Fibroblast of pulmonary artery (primary cell): ENCODE results near the gene TXLNG.

Experiments used
- DNase-seq: peaks from one replicate; pipeline ENCODE4 v3.0.0-alpha.2; 2010; ENCODE audit warnings: low read depth
- H3K4me3 ChIP-seq: replicated peaks from 2 replicates; pipeline ENCODE4 v1.5.1; 2011; ENCODE audit warnings: low read depth, mild to moderate bottlenecking, control low read depth, low read length, moderate library complexity
- TF ChIP-seq, protein P1 (sequence below): IDR thresholded peaks from 2 replicates; pipeline ENCODE4 v1.5.1; 2011; ENCODE audit warnings: mild to moderate bottlenecking, control low read depth, low read length, inconsistent platforms; ENCODE audit errors: missing control alignments

TXLNG gene

DNA sequence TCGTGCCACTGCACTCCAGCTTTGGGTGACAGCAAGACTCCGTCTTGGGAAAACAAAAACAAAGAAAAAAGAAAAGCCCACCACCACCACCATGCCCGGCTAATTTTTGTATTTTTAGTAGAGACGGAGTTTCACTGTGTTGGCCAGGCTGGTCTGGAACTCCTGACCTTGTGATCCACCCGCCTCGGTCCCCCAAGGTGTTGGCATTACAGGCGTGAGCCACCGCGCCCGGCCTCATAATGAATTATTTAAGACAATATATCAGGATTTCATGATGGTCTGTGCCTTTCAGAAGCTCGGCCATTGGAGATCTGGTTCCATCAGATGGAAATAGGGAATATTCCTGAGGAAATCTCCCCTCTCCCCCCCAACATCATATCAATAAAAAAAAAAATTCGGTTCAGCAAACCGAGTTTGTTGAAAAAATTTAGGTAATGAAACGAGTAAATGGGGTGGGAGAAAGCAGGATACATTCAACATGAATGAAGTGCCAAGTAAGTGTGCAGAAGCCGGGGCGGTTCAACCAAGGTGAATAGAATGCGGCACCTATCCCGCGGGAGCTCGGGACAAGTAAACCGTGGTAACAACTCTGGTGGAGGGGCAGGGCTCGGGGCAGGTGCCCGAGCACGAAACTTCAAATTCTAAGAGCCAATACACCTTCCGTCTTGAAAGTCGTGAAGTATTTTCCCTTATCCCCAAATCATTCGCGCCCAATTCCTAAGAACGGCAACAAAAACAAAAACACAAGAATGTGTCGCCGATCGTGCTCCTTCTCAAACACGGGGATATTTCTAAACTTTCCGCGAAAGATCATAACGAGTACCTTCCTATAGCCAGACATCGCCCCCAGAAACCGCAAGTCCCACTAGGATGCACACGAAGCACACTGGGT is 773 bp upstream of the TXLNG start:
- TF ChIP-seq, protein P1, sequence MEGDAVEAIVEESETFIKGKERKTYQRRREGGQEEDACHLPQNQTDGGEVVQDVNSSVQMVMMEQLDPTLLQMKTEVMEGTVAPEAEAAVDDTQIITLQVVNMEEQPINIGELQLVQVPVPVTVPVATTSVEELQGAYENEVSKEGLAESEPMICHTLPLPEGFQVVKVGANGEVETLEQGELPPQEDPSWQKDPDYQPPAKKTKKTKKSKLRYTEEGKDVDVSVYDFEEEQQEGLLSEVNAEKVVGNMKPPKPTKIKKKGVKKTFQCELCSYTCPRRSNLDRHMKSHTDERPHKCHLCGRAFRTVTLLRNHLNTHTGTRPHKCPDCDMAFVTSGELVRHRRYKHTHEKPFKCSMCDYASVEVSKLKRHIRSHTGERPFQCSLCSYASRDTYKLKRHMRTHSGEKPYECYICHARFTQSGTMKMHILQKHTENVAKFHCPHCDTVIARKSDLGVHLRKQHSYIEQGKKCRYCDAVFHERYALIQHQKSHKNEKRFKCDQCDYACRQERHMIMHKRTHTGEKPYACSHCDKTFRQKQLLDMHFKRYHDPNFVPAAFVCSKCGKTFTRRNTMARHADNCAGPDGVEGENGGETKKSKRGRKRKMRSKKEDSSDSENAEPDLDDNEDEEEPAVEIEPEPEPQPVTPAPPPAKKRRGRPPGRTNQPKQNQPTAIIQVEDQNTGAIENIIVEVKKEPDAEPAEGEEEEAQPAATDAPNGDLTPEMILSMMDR, result no peak
- peak overlapping the region; percentile 77 for H3K4me3 ChIP-seq
- DNase-seq, result no peak

DNA sequence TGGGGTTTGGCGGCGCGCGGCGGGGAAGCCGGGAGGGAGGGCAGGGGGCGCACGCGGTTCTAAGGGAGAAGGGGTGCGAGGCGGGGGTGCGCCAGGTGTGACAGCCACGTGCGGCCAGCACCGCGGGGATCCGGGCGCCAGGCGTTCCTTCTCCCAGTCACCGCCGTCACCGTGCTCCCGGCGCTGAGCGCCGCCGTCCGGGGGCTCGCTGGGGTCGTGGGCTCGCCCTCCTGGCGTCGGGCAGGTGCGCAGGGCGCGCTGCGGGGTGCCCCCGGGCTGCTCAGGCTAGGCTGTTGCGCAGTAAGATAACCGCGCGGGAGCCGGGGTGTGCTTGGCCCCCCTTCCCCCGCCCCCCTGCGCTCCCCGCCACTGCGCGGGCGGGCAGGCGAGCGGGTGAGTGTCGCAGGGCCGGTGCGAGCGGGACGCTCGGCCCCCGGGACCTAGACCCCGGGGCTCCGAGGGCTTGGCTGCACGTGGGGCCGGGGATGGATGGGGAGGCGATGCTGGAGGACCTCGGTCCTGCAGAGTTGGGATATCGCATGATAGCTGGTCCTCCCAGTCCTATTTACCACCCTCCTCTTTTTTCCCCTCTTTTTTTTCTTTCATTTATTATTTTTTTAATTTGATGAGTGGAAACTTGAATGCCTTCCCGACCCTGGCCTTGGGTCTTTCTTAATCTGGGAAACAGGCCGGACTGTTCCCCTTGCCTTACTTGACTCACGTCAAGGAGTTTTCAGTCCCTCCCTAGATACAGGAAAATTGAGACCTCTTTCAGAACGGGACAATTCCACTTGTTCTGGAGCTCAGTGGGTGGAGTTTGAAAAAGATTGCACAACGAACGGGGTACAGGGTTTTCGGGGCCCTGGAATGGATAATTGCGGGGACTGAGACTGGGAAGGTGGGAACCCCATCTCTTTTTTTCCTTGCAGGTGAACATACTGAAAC is 797 bp downstream of the TXLNG start:
- H3K4me3 ChIP-seq, result peak overlapping the region; percentile 77
- peak; percentile 3 for DNase-seq
- TF ChIP-seq, protein P1, result no peak

DNA sequence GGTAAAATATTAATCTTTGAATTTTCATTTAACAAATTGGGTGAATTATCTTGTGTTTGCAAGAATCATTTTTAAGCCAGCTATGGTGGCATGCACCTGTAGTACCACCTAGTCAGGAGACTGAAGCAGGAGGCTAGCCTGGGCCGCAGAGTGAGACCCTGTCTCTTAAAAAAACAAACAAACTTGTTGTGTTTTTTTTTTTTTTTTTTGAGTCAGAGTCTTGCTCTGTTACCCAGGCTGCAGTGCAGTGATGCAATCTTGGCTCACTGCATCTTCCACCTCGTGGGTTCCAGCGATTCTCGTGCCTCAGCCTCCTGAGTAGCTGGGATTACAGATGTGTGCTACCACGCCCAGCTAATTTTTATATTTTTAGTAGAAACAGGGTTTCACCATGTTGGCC is 2.2 kb downstream of the TXLNG start:
- no peak overlapping the region for H3K4me3 ChIP-seq
- peak; percentile 31 for DNase-seq
- TF ChIP-seq, protein P1, result no peak

DNA sequence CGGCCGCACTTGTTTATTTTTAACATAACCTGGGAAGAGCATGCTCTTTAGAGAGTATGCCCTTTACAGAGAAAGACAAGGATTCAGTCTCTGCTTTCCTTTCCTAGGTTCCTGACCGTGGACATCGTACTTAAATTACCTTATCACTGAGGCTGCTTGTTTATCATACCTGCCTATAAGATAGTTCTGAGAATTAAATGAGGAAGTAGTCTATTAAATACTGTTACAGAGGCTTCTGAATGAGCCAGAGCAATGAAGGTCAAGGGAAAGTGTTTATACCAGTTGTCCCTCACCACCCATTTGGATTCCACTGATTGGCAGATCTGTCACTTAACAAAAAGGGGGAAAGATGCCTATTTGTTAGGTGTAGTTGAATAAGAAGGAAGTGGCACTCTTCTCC is 10.0 kb downstream of the TXLNG start:
- DNase-seq, result no peak
- H3K4me3 ChIP-seq, result no peak overlapping the region
- TF ChIP-seq, protein P1, result no peak

DNA sequence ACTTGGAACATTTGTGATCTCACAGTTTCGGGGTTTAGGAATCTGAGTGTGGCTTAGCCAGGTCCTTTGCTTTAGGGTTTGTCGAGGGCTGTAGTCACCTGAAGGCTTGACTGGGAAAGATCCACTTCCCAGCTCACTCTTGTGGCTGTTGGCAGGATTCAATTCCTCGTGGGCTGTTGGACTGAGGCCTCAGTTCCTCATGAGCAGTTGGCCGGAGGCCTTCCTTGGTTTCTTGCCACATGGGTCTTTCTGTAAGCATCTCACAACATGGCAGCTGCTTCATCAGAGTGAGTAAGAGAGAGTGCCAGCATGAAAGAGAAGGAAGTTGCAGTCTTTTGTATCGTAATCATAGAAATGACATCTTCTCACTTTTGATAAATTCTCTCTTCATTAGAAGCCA is 11.1 kb downstream of the TXLNG start:
- DNase-seq, result peak; percentile 12
- TF ChIP-seq, protein P1, result no peak
- H3K4me3 ChIP-seq, result no peak overlapping the region

DNA sequence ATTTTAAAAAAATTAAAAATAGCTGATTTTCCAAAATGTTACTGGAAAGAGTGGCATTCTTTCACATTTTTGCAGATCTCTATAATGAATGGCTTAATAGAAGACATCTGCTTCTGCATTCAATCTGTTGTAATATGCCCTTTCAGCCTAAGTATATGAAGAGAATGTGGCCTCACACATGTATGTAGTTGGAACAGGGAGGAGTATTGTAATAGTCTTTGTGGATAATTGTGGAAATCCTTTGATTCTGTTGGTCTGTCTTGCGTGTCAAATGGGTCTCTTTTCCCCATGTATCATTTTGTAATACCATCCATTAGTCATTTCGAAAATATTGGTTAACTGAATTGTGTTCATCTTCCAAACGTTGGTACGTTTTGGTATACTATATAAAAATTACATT is 11.6 kb downstream of the TXLNG start:
- no peak for DNase-seq
- TF ChIP-seq, protein P1, result no peak
- H3K4me3 ChIP-seq, result no peak overlapping the region
